CD4-positive, alpha-beta T cell treated with Interferon gamma for 1 hour (primary cell): ENCODE data around the gene DOCK1.

Source experiments
- DNase-seq: peaks from one replicate; pipeline ENCODE4 v3.0.0-alpha.2; 2020

The DOCK1 gene

GRCh38 chr10:127149501-127150081 is 244.4 kb downstream of the DOCK1 start:
- DNase-seq, result no peak

GRCh38 chr10:127150136-127150535 is 244.9 kb downstream of the DOCK1 start:
- no peak for DNase-seq

GRCh38 chr10:127151541-127151940 is 246.3 kb downstream of the DOCK1 start:
- DNase-seq, result no peak

GRCh38 chr10:127151981-127152699 is 246.9 kb downstream of the DOCK1 start:
- DNase-seq, result no peak

- no peak for DNase-seq
Measured at GRCh38 chr10:127153181-127153580, 248.0 kb downstream of the DOCK1 start.

- no peak for DNase-seq
Measured at GRCh38 chr10:127154831-127155620, 249.8 kb downstream of the DOCK1 start.

GRCh38 chr10:127157089-127157488 is 251.9 kb downstream of the DOCK1 start:
- DNase-seq, result no peak

- no peak for DNase-seq
Measured at GRCh38 chr10:127157506-127158200, 252.4 kb downstream of the DOCK1 start.

GRCh38 chr10:127158662-127159061 is 253.4 kb downstream of the DOCK1 start:
- DNase-seq, result no peak

GRCh38 chr10:127159648-127160245 is 254.5 kb downstream of the DOCK1 start:
- no peak for DNase-seq

GRCh38 chr10:127161482-127161881 is 256.3 kb downstream of the DOCK1 start:
- DNase-seq, result no peak

- no peak for DNase-seq
Measured at GRCh38 chr10:127162841-127163240, 257.6 kb downstream of the DOCK1 start.

GRCh38 chr10:127168261-127168660 is 263.0 kb downstream of the DOCK1 start:
- no peak for DNase-seq

GRCh38 chr10:127174866-127175265 is 269.6 kb downstream of the DOCK1 start:
- no peak for DNase-seq

- DNase-seq, result no peak
Measured at GRCh38 chr10:127175357-127176110, 270.3 kb downstream of the DOCK1 start.

GRCh38 chr10:127176649-127177048 is 271.4 kb downstream of the DOCK1 start:
- DNase-seq, result no peak

GRCh38 chr10:127179612-127180250 is 274.5 kb downstream of the DOCK1 start:
- no peak for DNase-seq

- DNase-seq, result no peak
Measured at GRCh38 chr10:127182161-127182560, 276.9 kb downstream of the DOCK1 start.

- no peak for DNase-seq
Measured at GRCh38 chr10:127184582-127184981, 279.4 kb downstream of the DOCK1 start.

- no peak for DNase-seq
Measured at GRCh38 chr10:127186813-127187212, 281.6 kb downstream of the DOCK1 start.

GRCh38 chr10:127189226-127189625 is 284.0 kb downstream of the DOCK1 start:
- no peak for DNase-seq

GRCh38 chr10:127190427-127190826 is 285.2 kb downstream of the DOCK1 start:
- no peak for DNase-seq
